HCT116 (cell line): ENCODE measurements around the gene BCKDK. TPM values are rescaled to one million over a fixed set of nuclear protein-coding genes. Genes with fewer than 3 reads are reported as not detected.
"Not testable (repeated sequence)": the region's sequence is repeated elsewhere in the genome, so short reads cannot be mapped to it uniquely, and the experiment has no call there.

Source experiments
- ATAC-seq: fragments of 200-7000 bp; cut with Tn5 transposase; 2 replicates; pipeline ENCODE4 v1.9.1; 2020; ENCODE audit warnings: mild to moderate bottlenecking, moderate library complexity
- BruUV-seq: library from RNA; stranded (reverse); fragments of 400-500 nt; replicated peaks from 2 replicates; lab custom pipeline; 2021; lab: Mats Ljungman, UMichigan
- CTCF ChIA-PET: fragments of 300-600 bp; sonication (Branson Sonifier 250); formaldehyde crosslinking; loops from one replicate; lab custom pipeline; 2021; ENCODE audit warnings: antibody characterized with exemption; lab: Charles Lee
- POLR2A ChIA-PET: fragments of 300-600, 350-600 bp; sonication (Branson Sonifier 250); formaldehyde crosslinking; loops from one replicate; lab custom pipeline; 2021; ENCODE audit warnings: antibody characterized with exemption; lab: Charles Lee
- RAD21 ChIA-PET, 2 experiments: fragments of 300-600 bp; sonication (Branson Sonifier 250); formaldehyde crosslinking; loops; one replicate each; lab custom pipeline; 2023; ENCODE audit warnings: low total read pairs in 2 of 2; ENCODE audit not compliant: uncharacterized antibody in 2 of 2, unreplicated experiment in 2 of 2, low non-redundant PET in 1 of 2; lab: Charles Lee
- DNase-seq: peaks from one replicate; pipeline ENCODE4 v3.0.0-alpha.2; 2010; ENCODE audit warnings: low read depth, low spot score
- H2AFZ ChIP-seq: fragments of 200-600 bp; shearing (Covaris generic), sonication (generic); 2 replicates; pipeline ENCODE4 v1.6.1; 2017; ENCODE audit warnings: low read depth, mixed run types, mixed read lengths, antibody characterized with exemption, low read length; ENCODE audit not compliant: poor library complexity, severe bottlenecking
- H3K27ac ChIP-seq: 2 replicates; pipeline ENCODE4 v1.5.1; 2012; ENCODE audit warnings: low read depth, low read length
- H3K27me3 ChIP-seq: fragments of 200-600 bp; sonication (generic); 2 replicates; pipeline ENCODE4 v1.6.1; 2016; ENCODE audit warnings: mixed run types, low read length, mixed read lengths; ENCODE audit not compliant: insufficient read depth
- H3K36me3 ChIP-seq, 2 experiments: fragments of 200-500 bp in 1 of 2; fragments of 200-600 bp in 1 of 2; sonication (Bioruptor generic) in 1 of 2; sonication (generic) in 1 of 2; 2 replicates each; pipeline versions ENCODE4 v1.5.1 to v1.6.1; 2014 to 2016; ENCODE audit warnings: low read length in 2 of 2, inconsistent platforms in 1 of 2, mixed read lengths in 1 of 2, mixed run types in 1 of 2; ENCODE audit not compliant: insufficient read depth in 2 of 2, control insufficient read depth in 1 of 2
- H3K4me1 ChIP-seq, 2 experiments: fragments of 200-600 bp in 1 of 2; sonication (generic) in 1 of 2; 2 replicates each; pipeline versions ENCODE4 v1.5.1 to v1.6.1; 2012 to 2017; ENCODE audit warnings: low read length in 2 of 2, inconsistent platforms in 1 of 2, mild to moderate bottlenecking in 1 of 2, mixed read lengths in 1 of 2, mixed run types in 1 of 2, moderate library complexity in 1 of 2; ENCODE audit not compliant: insufficient read depth in 2 of 2, control insufficient read depth in 1 of 2
- H3K4me2 ChIP-seq: fragments of 200-600 bp; sonication (generic); 2 replicates; pipeline ENCODE4 v1.6.1; 2017; ENCODE audit warnings: mixed run types, low read length, mixed read lengths
- H3K4me3 ChIP-seq, 2 experiments: fragments of 200-600 bp in 1 of 2; sonication (generic) in 1 of 2; replicated peaks in 1 of 2; 2 replicates each; pipeline ENCODE4 v1.5.1; 2011 to 2016; ENCODE audit warnings: low read length in 2 of 2, control low read depth in 1 of 2, low read depth in 1 of 2, mild to moderate bottlenecking in 1 of 2, mixed read lengths in 1 of 2, mixed run types in 1 of 2
- H3K79me2 ChIP-seq: fragments of 200-600 bp; sonication (generic); 2 replicates; pipeline ENCODE4 v1.6.1; 2017; ENCODE audit warnings: mild to moderate bottlenecking, mixed run types, low read length, moderate library complexity, mixed read lengths; ENCODE audit not compliant: insufficient read depth
- H3K9ac ChIP-seq: fragments of 200-600 bp; sonication (generic); 2 replicates; pipeline ENCODE4 v1.6.1; 2016; ENCODE audit warnings: low read length, mixed read lengths
- H3K9me2 ChIP-seq: fragments of 200-600 bp; sonication (generic), shearing (Covaris generic); 2 replicates; pipeline ENCODE4 v1.6.1; 2017; ENCODE audit warnings: mixed run types, mild to moderate bottlenecking, moderate library complexity; ENCODE audit not compliant: insufficient read depth
- H3K9me3 ChIP-seq, 2 experiments: fragments of 200-500 bp in 1 of 2; fragments of 200-600 bp in 1 of 2; sonication (Bioruptor generic) in 1 of 2; sonication (generic) in 1 of 2; 2 replicates each; pipeline ENCODE4 v1.6.1; 2014 to 2017; ENCODE audit warnings: low read length in 2 of 2, mixed read lengths in 2 of 2, inconsistent platforms in 1 of 2, low read depth in 1 of 2, mild to moderate bottlenecking in 1 of 2, mixed run types in 1 of 2, moderate library complexity in 1 of 2; ENCODE audit not compliant: control insufficient read depth in 1 of 2, insufficient read depth in 1 of 2
- H4K20me1 ChIP-seq: fragments of 200-600 bp; sonication (generic), shearing (Covaris generic); 2 replicates; pipeline ENCODE4 v1.6.1; 2017; ENCODE audit warnings: mixed run types, mild to moderate bottlenecking, moderate library complexity; ENCODE audit not compliant: insufficient read depth
- EZH2phosphoT487 ChIP-seq: fragments of 200-600 bp; IDR thresholded peaks from 2 replicates; pipeline ENCODE4 v1.6.1; 2018; ENCODE audit warnings: antibody characterized with exemption, borderline replicate concordance
- JUND ChIP-seq: IDR thresholded peaks from 2 replicates; pipeline ENCODE4 v1.6.1; 2012
- POLR2A ChIP-seq: IDR thresholded peaks from 2 replicates; pipeline ENCODE4 v1.7.0; 2011; ENCODE audit warnings: borderline replicate concordance; ENCODE audit not compliant: insufficient read depth, insufficient read length; ENCODE audit errors: extremely low read depth
- POLR2AphosphoS5 ChIP-seq: IDR thresholded peaks from 2 replicates; pipeline ENCODE4 v1.6.1; 2011; ENCODE audit warnings: mild to moderate bottlenecking, low read depth, low read length, moderate library complexity
- ZFX ChIP-seq: fragments of 450-650 bp; IDR thresholded peaks from 2 replicates; pipeline ENCODE4 v1.6.1; 2017
- intact Hi-C: fragments of 100-400 bp; cut with micrococcal nuclease; formaldehyde crosslinking; loops from 2 replicates; pipeline ENCODE4 v1.10.0; 2022
- total RNA-seq: library from RNA; stranded (reverse); gene quantifications from one replicate; pipeline ENCODE4 v1.2.1, GENCODE V29; 2021; ENCODE audit not compliant: unreplicated experiment
- TF ChIP-seq, protein P1 (sequence below): IDR thresholded peaks from 2 replicates; pipeline ENCODE4 v1.6.1; 2011; ENCODE audit warnings: mild to moderate bottlenecking, low read length, moderate library complexity; ENCODE audit not compliant: insufficient replicate concordance; ENCODE audit errors: extremely low read depth
- TF ChIP-seq, protein P2 (sequence below), 3 experiments: fragments of 200-600 bp in 1 of 3; sonication (generic) in 1 of 3; IDR thresholded peaks in 2 of 3; conservative IDR thresholded peaks in 1 of 3; 2 replicates each; pipeline ENCODE4 v1.5.1; 2012 to 2017; ENCODE audit warnings: low read depth in 2 of 3, low read length in 2 of 3, antibody characterized with exemption in 1 of 3, borderline replicate concordance in 1 of 3, control low read depth in 1 of 3, mild to moderate bottlenecking in 1 of 3, mixed read lengths in 1 of 3, mixed run types in 1 of 3, moderate library complexity in 1 of 3; ENCODE audit not compliant: insufficient read depth in 1 of 3
- TF ChIP-seq, protein P3 (sequence below): IDR thresholded peaks from 2 replicates; pipeline ENCODE4 v1.6.1; 2012

BCKDK gene
- total RNA-seq, 1 experiment from 2014 or later, result 60.7 TPM

DNA sequence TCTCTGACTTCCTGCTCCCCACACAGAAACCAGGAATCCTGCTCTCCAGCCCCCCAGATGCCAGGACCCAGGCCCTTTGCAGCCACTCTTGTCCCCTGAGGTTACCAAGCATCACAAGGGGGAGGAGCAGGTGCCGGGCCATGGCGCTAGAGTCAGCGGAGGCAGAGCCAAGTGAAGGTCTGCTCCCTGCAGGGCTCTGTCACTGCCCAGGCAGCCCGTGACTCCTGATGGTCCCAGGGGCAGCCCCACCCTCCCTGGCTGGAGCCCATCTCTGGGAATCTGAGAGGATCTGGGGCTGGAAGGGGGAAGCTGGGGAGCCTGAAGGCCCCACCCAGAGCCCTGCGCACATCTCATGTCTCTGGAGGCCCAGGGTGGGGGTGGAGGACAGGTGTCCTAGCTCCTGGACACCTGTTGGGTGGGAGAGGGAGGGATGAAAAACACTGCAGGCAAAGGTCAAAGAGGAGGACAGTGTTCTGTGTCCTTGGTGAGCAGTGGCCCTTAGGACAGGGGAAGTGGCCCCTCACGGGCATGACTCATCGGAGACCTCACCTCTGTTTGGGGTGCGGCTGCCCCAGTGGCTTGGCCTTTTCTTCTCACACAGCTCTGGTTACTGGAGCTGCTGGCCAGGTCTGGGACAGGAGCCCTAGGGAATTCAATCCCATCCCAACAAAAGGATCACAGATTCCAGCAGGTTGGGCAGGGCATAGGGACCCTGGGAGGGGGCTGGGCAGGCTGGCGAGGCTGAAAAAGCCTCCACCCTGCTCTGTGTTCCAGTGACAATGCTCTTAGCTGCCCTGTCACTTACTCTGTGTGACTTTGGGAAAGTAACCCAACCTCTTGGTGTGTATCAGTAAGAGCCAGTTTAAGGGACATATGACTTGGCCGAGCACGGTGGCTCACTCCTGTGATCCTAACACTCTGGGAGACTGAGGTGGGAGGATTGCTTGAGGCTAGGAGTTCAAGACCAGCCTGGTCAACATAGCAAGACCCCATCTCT lies 42.0 kb downstream of the BCKDK start, which contains the start of gene PRSS36:
Gene PRSS36 (minus strand): TSS at position 173 of the 997 bp plus-strand sequence. CDS start 31 bp downstream, at position 142.
- no peaks in the 10 kb centered on the region for H4K20me1 ChIP-seq
- BruUV-seq, result no TSS peak
- no peaks in the 10 kb centered on the region for H3K27me3 ChIP-seq
- POLR2A ChIA-PET, result no interaction called here
- intact Hi-C loops, result no loop called here
- H3K9me2 ChIP-seq, result no peaks in the 10 kb centered on the region
- no peak within 1 kb of the TSS for H3K4me3 ChIP-seq
- no peak for ATAC-seq
- H3K4me1 ChIP-seq, result peaks cover 14 to 29% of the 10 kb centered on the region in 2 experiments; a peak in 3 of 4 replicates
- H3K36me3 ChIP-seq, result no peaks in the 10 kb centered on the region
- H3K4me2 ChIP-seq, result no peak within 1 kb of the TSS
- no peak within 1 kb of the TSS for H3K27ac ChIP-seq
- no peak for TF ChIP-seq JUND
- TF ChIP-seq, protein P1, sequence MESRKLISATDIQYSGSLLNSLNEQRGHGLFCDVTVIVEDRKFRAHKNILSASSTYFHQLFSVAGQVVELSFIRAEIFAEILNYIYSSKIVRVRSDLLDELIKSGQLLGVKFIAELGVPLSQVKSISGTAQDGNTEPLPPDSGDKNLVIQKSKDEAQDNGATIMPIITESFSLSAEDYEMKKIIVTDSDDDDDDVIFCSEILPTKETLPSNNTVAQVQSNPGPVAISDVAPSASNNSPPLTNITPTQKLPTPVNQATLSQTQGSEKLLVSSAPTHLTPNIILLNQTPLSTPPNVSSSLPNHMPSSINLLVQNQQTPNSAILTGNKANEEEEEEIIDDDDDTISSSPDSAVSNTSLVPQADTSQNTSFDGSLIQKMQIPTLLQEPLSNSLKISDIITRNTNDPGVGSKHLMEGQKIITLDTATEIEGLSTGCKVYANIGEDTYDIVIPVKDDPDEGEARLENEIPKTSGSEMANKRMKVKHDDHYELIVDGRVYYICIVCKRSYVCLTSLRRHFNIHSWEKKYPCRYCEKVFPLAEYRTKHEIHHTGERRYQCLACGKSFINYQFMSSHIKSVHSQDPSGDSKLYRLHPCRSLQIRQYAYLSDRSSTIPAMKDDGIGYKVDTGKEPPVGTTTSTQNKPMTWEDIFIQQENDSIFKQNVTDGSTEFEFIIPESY, result no peak
- no peak for TF ChIP-seq POLR2A
- TF ChIP-seq, protein P2, sequence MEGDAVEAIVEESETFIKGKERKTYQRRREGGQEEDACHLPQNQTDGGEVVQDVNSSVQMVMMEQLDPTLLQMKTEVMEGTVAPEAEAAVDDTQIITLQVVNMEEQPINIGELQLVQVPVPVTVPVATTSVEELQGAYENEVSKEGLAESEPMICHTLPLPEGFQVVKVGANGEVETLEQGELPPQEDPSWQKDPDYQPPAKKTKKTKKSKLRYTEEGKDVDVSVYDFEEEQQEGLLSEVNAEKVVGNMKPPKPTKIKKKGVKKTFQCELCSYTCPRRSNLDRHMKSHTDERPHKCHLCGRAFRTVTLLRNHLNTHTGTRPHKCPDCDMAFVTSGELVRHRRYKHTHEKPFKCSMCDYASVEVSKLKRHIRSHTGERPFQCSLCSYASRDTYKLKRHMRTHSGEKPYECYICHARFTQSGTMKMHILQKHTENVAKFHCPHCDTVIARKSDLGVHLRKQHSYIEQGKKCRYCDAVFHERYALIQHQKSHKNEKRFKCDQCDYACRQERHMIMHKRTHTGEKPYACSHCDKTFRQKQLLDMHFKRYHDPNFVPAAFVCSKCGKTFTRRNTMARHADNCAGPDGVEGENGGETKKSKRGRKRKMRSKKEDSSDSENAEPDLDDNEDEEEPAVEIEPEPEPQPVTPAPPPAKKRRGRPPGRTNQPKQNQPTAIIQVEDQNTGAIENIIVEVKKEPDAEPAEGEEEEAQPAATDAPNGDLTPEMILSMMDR (IDR thresholded peaks at IDR 0.05 in 2 of 3, conservative IDR thresholded peaks at IDR 0.05 in 1 of 3; ENCODE audit: borderline replicate concordance in 1 of 3, insufficient read depth in 1 of 3, low read depth in 2 of 3, low read length in 2 of 3), result no peak
- no peak for TF ChIP-seq EZH2phosphoT487
- TF ChIP-seq, protein P3, sequence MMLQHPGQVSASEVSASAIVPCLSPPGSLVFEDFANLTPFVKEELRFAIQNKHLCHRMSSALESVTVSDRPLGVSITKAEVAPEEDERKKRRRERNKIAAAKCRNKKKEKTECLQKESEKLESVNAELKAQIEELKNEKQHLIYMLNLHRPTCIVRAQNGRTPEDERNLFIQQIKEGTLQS, result no peak
- TF ChIP-seq ZFX, result no peak
- TF ChIP-seq POLR2AphosphoS5, result no peak
- TF ChIP-seq, all 23 proteins: peak for 0
- no peaks in the 10 kb centered on the region for H3K9me3 ChIP-seq
- ChIA-PET RAD21 (no interaction called here), CTCF (no interaction called here)
- no peak within 1 kb of the TSS for H3K9ac ChIP-seq
- no peak within 1 kb of the TSS for H2AFZ ChIP-seq
- no peaks in the 10 kb centered on the region for H3K79me2 ChIP-seq
- no peak for DNase-seq

DNA sequence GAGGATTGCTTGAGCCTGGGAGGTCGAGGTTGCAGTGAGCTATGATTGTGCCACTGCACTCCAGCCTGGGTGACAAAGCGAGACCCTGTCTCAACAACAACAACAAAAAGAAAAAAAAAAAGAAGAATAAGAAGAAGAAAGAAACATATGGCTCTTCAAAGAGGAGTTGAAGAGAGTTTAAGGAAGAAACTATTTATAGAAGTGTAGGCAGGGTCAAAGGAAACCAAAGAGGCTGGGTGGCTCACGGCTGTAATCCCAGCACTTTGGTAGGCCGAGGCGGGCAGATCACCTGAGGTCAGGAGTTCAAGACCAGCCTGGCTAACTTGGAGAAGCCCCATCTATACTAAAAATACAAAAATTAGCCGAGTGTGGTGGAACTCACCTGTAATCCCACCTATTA lies 42.8 kb downstream of the BCKDK start:
- H3K4me3 ChIP-seq, DNase-seq, intact Hi-C loops, H4K20me1 ChIP-seq, ATAC-seq, H3K27me3 ChIP-seq, H3K79me2 ChIP-seq, H3K9ac ChIP-seq, H3K9me2 ChIP-seq, H3K9me3 ChIP-seq, H3K4me2 ChIP-seq, RAD21 ChIA-PET, CTCF ChIA-PET, H3K36me3 ChIP-seq, H3K27ac ChIP-seq, H2AFZ ChIP-seq, BruUV-seq: not testable (repeated sequence)
- H3K4me1 ChIP-seq, result peaks cover 14 to 29% of the 10 kb centered on the region in 2 experiments; a peak in 3 of 4 replicates
- POLR2A ChIA-PET, result interaction anchor here (1.2 kb wide), 1 partner anchor 29 kb away, joined by 3 read pairs; the partner anchor contains the start of gene FUS
